Mesenchymal stem cell (in vitro differentiated cells and primary cell): ENCODE measurements around the gene PRKG1.
A peak's percentile ranks its signal among the peaks of the same experiment; 100 is the strongest.

Experiments used
- DNase-seq: peaks from one replicate; pipeline ENCODE4 v3.0.0-alpha.2; 2013
- H2AFZ ChIP-seq: one replicate; pipeline ENCODE4 v1.6.1; 2013; ENCODE audit warnings: low read depth, mild to moderate bottlenecking, control low read depth, inconsistent platforms, low read length, moderate library complexity
- H2AK5ac ChIP-seq: 2 replicates; pipeline ENCODE4 v1.6.1; 2013; ENCODE audit warnings: low read length, moderate library complexity, mild to moderate bottlenecking, inconsistent platforms; ENCODE audit not compliant: severe bottlenecking
- H2BK120ac ChIP-seq: one replicate; pipeline ENCODE4 v1.6.1; 2013; ENCODE audit warnings: low read depth, mild to moderate bottlenecking, inconsistent platforms, low read length, moderate library complexity
- H2BK12ac ChIP-seq, 2 experiments: one replicate each; pipeline ENCODE4 v1.6.1; 2013; ENCODE audit warnings: inconsistent platforms in 2 of 2, low read length in 2 of 2, mild to moderate bottlenecking in 2 of 2, moderate library complexity in 2 of 2, control low read depth in 1 of 2
- H2BK15ac ChIP-seq: one replicate; pipeline ENCODE4 v1.6.1; 2013; ENCODE audit warnings: mild to moderate bottlenecking, low read depth, inconsistent platforms; ENCODE audit not compliant: poor library complexity, severe bottlenecking
- H2BK5ac ChIP-seq: 2 replicates; pipeline ENCODE4 v1.6.1; 2013; ENCODE audit warnings: low read depth, mild to moderate bottlenecking, low read length, control low read depth, inconsistent platforms; ENCODE audit not compliant: poor library complexity, severe bottlenecking
- H3K14ac ChIP-seq, 2 experiments: one replicate each; pipeline ENCODE4 v1.6.1; 2013; ENCODE audit warnings: inconsistent platforms in 2 of 2, low read length in 2 of 2, control low read depth in 1 of 2, mild to moderate bottlenecking in 1 of 2, moderate library complexity in 1 of 2
- H3K18ac ChIP-seq, 2 experiments: one replicate each; pipeline ENCODE4 v1.6.1; 2013; ENCODE audit warnings: inconsistent platforms in 2 of 2, low read length in 2 of 2, control low read depth in 1 of 2, low read depth in 1 of 2, mild to moderate bottlenecking in 1 of 2
- H3K23ac ChIP-seq, 2 experiments: one replicate each; pipeline ENCODE4 v1.6.1; 2013; ENCODE audit warnings: inconsistent platforms in 2 of 2, low read length in 2 of 2, mild to moderate bottlenecking in 2 of 2, moderate library complexity in 2 of 2, control low read depth in 1 of 2
- H3K27ac ChIP-seq: 2 replicates; pipeline ENCODE4 v1.5.1; 2013; ENCODE audit warnings: mild to moderate bottlenecking, moderate library complexity, low read length, control low read depth, inconsistent platforms; ENCODE audit not compliant: poor library complexity, severe bottlenecking
- H3K27me3 ChIP-seq, 2 experiments: 2 replicates each; pipeline versions ENCODE4 v1.6.1 to v1.7.0; 2013; ENCODE audit warnings: low read length in 2 of 2, mild to moderate bottlenecking in 2 of 2, moderate library complexity in 2 of 2, control low read depth in 1 of 2, inconsistent platforms in 1 of 2; ENCODE audit not compliant: control insufficient read depth in 1 of 2, insufficient read depth in 1 of 2
- H3K36me3 ChIP-seq, 2 experiments: 2 replicates each; pipeline versions ENCODE4 v1.6.1 to v1.7.0; 2013; ENCODE audit warnings: low read length in 2 of 2, control low read depth in 1 of 2, inconsistent platforms in 1 of 2, low read depth in 1 of 2, mild to moderate bottlenecking in 1 of 2; ENCODE audit not compliant: insufficient read depth in 2 of 2, control insufficient read depth in 1 of 2
- H3K4ac ChIP-seq, 2 experiments: one replicate each; pipeline ENCODE4 v1.6.1; 2013; ENCODE audit warnings: inconsistent platforms in 2 of 2, low read length in 2 of 2, mild to moderate bottlenecking in 2 of 2, moderate library complexity in 2 of 2, control low read depth in 1 of 2, low read depth in 1 of 2
- H3K4me1 ChIP-seq: 2 replicates; pipeline ENCODE4 v1.6.1; 2013; ENCODE audit warnings: low read depth, low read length, control low read depth; ENCODE audit not compliant: control insufficient read depth, insufficient read depth
- H3K4me2 ChIP-seq: 2 replicates; pipeline ENCODE4 v1.6.1; 2013; ENCODE audit warnings: low read length, mild to moderate bottlenecking, inconsistent platforms; ENCODE audit not compliant: poor library complexity, severe bottlenecking
- H3K4me3 ChIP-seq, 2 experiments: 2 replicates each; pipeline versions ENCODE4 v1.5.1 to v1.7.0; 2013; ENCODE audit warnings: low read length in 2 of 2, mild to moderate bottlenecking in 2 of 2, control low read depth in 1 of 2, low read depth in 1 of 2; ENCODE audit not compliant: insufficient read depth in 1 of 2
- H3K79me1 ChIP-seq: replicated peaks from 2 replicates; pipeline ENCODE4 v1.6.1; 2013; ENCODE audit warnings: mild to moderate bottlenecking, control low read depth, low read length, inconsistent platforms; ENCODE audit not compliant: poor library complexity, severe bottlenecking
- H3K9ac ChIP-seq: 2 replicates; pipeline ENCODE4 v1.7.0; 2013; ENCODE audit warnings: mild to moderate bottlenecking, low read length, moderate library complexity
- H3K9me3 ChIP-seq: 2 replicates; pipeline ENCODE4 v1.7.0; 2013; ENCODE audit warnings: mild to moderate bottlenecking, low read length; ENCODE audit not compliant: control insufficient read depth
- H4K8ac ChIP-seq: one replicate; pipeline ENCODE4 v1.6.1; 2013; ENCODE audit warnings: inconsistent platforms, mild to moderate bottlenecking, low read length, moderate library complexity
- H4K91ac ChIP-seq: one replicate; pipeline ENCODE4 v1.6.1; 2013; ENCODE audit warnings: mild to moderate bottlenecking, low read length, inconsistent platforms
- WGBS: methylation state at CpG from one replicate; pipeline ENCODE4 v1.1.7; 2013; ENCODE audit warnings: mixed read lengths; 5-methylcytosine and 5-hydroxymethylcytosine counted together

The PRKG1 gene

GRCh38 chr10:51691135-51691534 lies 616.8 kb downstream of the PRKG1 start:
- H4K8ac ChIP-seq: no peak overlapping the region
- no peak overlapping the region for H3K14ac ChIP-seq
- H2BK15ac ChIP-seq: no peak overlapping the region
- no peaks in the 10 kb centered on the region for H3K27me3 ChIP-seq
- H3K23ac ChIP-seq: no peak overlapping the region
- H3K36me3 ChIP-seq: peaks cover 0 to 6% of the 10 kb centered on the region in 2 experiments
- no peak overlapping the region for H3K4ac ChIP-seq
- H3K4me2 ChIP-seq: no peak overlapping the region
- H2AK5ac ChIP-seq: no peak overlapping the region
- H2BK120ac ChIP-seq: no peak overlapping the region
- no peaks in the 10 kb centered on the region for H3K79me1 ChIP-seq
- H4K91ac ChIP-seq: no peak overlapping the region
- H3K27ac ChIP-seq: no peak overlapping the region
- no peak overlapping the region for H2BK12ac ChIP-seq
- 59% methylated on average over 2 of the region's 4 CpGs for WGBS
- no peak for DNase-seq
- no peak overlapping the region for H3K4me3 ChIP-seq
- no peaks in the 10 kb centered on the region for H3K9me3 ChIP-seq
- no peak overlapping the region for H2AFZ ChIP-seq
- no peak overlapping the region for H2BK5ac ChIP-seq
- H3K9ac ChIP-seq: no peak overlapping the region
- no peaks in the 10 kb centered on the region for H3K4me1 ChIP-seq
- H3K18ac ChIP-seq: no peak overlapping the region

- no peak overlapping the region for H3K4me3 ChIP-seq
- no peak overlapping the region for H2AFZ ChIP-seq
- no peak overlapping the region for H3K18ac ChIP-seq
- H3K36me3 ChIP-seq: peaks cover 4 to 24% of the 10 kb centered on the region in 2 experiments
- WGBS: no CpG with 5 or more reads among the region's 5 CpGs
- peaks cover 12% of the 10 kb centered on the region for H3K79me1 ChIP-seq
- no peak overlapping the region for H3K4ac ChIP-seq
- H3K23ac ChIP-seq: no peak overlapping the region
- no peaks in the 10 kb centered on the region for H3K27me3 ChIP-seq
- H3K4me1 ChIP-seq: peaks cover 13% of the 10 kb centered on the region
- H4K91ac ChIP-seq: no peak overlapping the region
- H2AK5ac ChIP-seq: no peak overlapping the region
- H3K4me2 ChIP-seq: no peak overlapping the region
- no peak overlapping the region for H2BK15ac ChIP-seq
- H3K27ac ChIP-seq: no peak overlapping the region
- H2BK120ac ChIP-seq: no peak overlapping the region
- H2BK12ac ChIP-seq: no peak overlapping the region
- no peaks in the 10 kb centered on the region for H3K9me3 ChIP-seq
- no peak overlapping the region for H3K14ac ChIP-seq
- no peak overlapping the region for H2BK5ac ChIP-seq
- peak overlapping the region; percentile 3 for H3K9ac ChIP-seq
- no peak overlapping the region for H4K8ac ChIP-seq
- no peak for DNase-seq
Measured at GRCh38 chr10:51694086-51694768, 619.9 kb downstream of the PRKG1 start.

GRCh38 chr10:51696251-51696650 lies 622.0 kb downstream of the PRKG1 start:
- peak overlapping the region in 1 of 2 experiments; percentile 99 for H3K4me3 ChIP-seq
- H3K36me3 ChIP-seq: peaks cover 4 to 24% of the 10 kb centered on the region in 2 experiments
- no peak overlapping the region for H3K4me2 ChIP-seq

GRCh38 chr10:51698473-51699063 lies 624.3 kb downstream of the PRKG1 start:
- H3K4me2 ChIP-seq: peak overlapping the region; percentile 74
- peak overlapping the region; percentile 74 to 99 for H3K4me3 ChIP-seq
- no peak overlapping the region for H3K14ac ChIP-seq
- no peak overlapping the region for H4K8ac ChIP-seq
- no peak overlapping the region for H3K18ac ChIP-seq
- H2AFZ ChIP-seq: no peak overlapping the region
- no peak overlapping the region for H3K23ac ChIP-seq
- H2AK5ac ChIP-seq: no peak overlapping the region
- no peak overlapping the region for H4K91ac ChIP-seq
- H3K4me1 ChIP-seq: peaks cover 15% of the 10 kb centered on the region
- no peak for DNase-seq
- peak overlapping the region in 1 of 2 experiments; percentile 15 for H2BK12ac ChIP-seq
- no peak overlapping the region for H2BK120ac ChIP-seq
- no peaks in the 10 kb centered on the region for H3K9me3 ChIP-seq
- H3K9ac ChIP-seq: peak overlapping the region; percentile 92
- H3K36me3 ChIP-seq: peaks cover 4 to 24% of the 10 kb centered on the region in 2 experiments
- H3K27me3 ChIP-seq: no peaks in the 10 kb centered on the region
- peak overlapping the region in 1 of 2 experiments; percentile 20 for H3K4ac ChIP-seq
- H3K27ac ChIP-seq: no peak overlapping the region
- 91% methylated on average over 8 of the region's 8 CpGs for WGBS
- H2BK15ac ChIP-seq: no peak overlapping the region
- H3K79me1 ChIP-seq: peaks cover 12% of the 10 kb centered on the region
- H2BK5ac ChIP-seq: no peak overlapping the region

More at GRCh38 chr10:51696251-51696650, 622.0 kb downstream of the PRKG1 start:
- H2AFZ ChIP-seq: no peak overlapping the region
- no peak overlapping the region for H3K23ac ChIP-seq
- no peak overlapping the region for H2BK120ac ChIP-seq
- H3K27me3 ChIP-seq: no peaks in the 10 kb centered on the region
- no peak overlapping the region for H2AK5ac ChIP-seq
- H4K8ac ChIP-seq: no peak overlapping the region
- no peak overlapping the region for H4K91ac ChIP-seq
- no peak overlapping the region for H3K4ac ChIP-seq
- H3K18ac ChIP-seq: no peak overlapping the region
- H3K4me1 ChIP-seq: peaks cover 15% of the 10 kb centered on the region
- peak overlapping the region; percentile 92 for H3K9ac ChIP-seq
- H2BK5ac ChIP-seq: no peak overlapping the region
- no peak overlapping the region for H2BK15ac ChIP-seq
- H3K27ac ChIP-seq: no peak overlapping the region
- no peaks in the 10 kb centered on the region for H3K9me3 ChIP-seq
- H3K14ac ChIP-seq: no peak overlapping the region
- no CpG with 5 or more reads among the region's 1 CpG for WGBS
- H2BK12ac ChIP-seq: no peak overlapping the region
- H3K79me1 ChIP-seq: peaks cover 12% of the 10 kb centered on the region
- no peak for DNase-seq
